Spleen (tissue), 7 donors: ENCODE measurements around the gene USP32.
"Not testable (repeated sequence)": the region's sequence is repeated elsewhere in the genome, so short reads cannot be mapped to it uniquely, and the experiment has no call there.

Experiments used
- CTCF ChIP-seq, 11 experiments: fragments of 200-600 bp in 7 of 11; fragments of 450-650 bp in 4 of 11; sonication (generic) in 4 of 11; IDR thresholded peaks in 8 of 11; conservative IDR thresholded peaks in 3 of 11; 1 replicate in 7 of 11; 2 replicates in 4 of 11; pipeline versions ENCODE4 v1.4.0 to v1.8.0; 2016 to 2021; ENCODE audit warnings: antibody characterized with exemption in 11 of 11, inconsistent platforms in 4 of 11, mild to moderate bottlenecking in 1 of 11
- POLR2A ChIP-seq, 3 donors: fragments of 450-650 bp; IDR thresholded peaks; one replicate each; pipeline ENCODE4 v1.5.1; 2017; ENCODE audit warnings: antibody characterized with exemption in 3 of 3, mild to moderate bottlenecking in 1 of 3
- POLR2AphosphoS5 ChIP-seq, 3 donors: sonication (generic); formaldehyde crosslinking; IDR thresholded peaks; one replicate each; pipeline ENCODE4 v1.5.1; 2017; ENCODE audit warnings: antibody characterized with exemption in 3 of 3
- donor health status: DM: no; HTN: no; CAD: no; lungs with moderate emphysema.
- donor health status: DM: no; HTN: no; CAD: no.
- donor health status: DM: no; HTN: no; CAD: no.

GRCh38 chr17:60198630-60199029 is 193.3 kb downstream of the USP32 start:
- TF ChIP-seq CTCF (IDR thresholded peaks at IDR 0.05 in 8 of 11, conservative IDR thresholded peaks at IDR 0.05 in 3 of 11); POLR2A (IDR thresholded peaks at IDR 0.05); POLR2AphosphoS5 (IDR thresholded peaks at IDR 0.05): not testable (repeated sequence)
